Thyroid gland (tissue), 4 donors: ENCODE measurements around the gene MSH2.

Source experiments
- POLR2A ChIP-seq, 2 donors: fragments of 450-650 bp; IDR thresholded peaks; one replicate each; pipeline ENCODE4 v1.6.1; 2017; ENCODE audit warnings: antibody characterized with exemption in 2 of 2, mild to moderate bottlenecking in 2 of 2, moderate library complexity in 1 of 2
- TF ChIP-seq, protein P1 (sequence below), 6 experiments: fragments of 200-600 bp in 3 of 6; fragments of 450-650 bp in 3 of 6; sonication (generic) in 3 of 6; IDR thresholded peaks; one replicate each; pipeline ENCODE4 v1.5.1; 2016 to 2019; ENCODE audit warnings: antibody characterized with exemption in 6 of 6, mild to moderate bottlenecking in 2 of 6, inconsistent platforms in 1 of 6, moderate library complexity in 1 of 6

- TF ChIP-seq, protein P1, sequence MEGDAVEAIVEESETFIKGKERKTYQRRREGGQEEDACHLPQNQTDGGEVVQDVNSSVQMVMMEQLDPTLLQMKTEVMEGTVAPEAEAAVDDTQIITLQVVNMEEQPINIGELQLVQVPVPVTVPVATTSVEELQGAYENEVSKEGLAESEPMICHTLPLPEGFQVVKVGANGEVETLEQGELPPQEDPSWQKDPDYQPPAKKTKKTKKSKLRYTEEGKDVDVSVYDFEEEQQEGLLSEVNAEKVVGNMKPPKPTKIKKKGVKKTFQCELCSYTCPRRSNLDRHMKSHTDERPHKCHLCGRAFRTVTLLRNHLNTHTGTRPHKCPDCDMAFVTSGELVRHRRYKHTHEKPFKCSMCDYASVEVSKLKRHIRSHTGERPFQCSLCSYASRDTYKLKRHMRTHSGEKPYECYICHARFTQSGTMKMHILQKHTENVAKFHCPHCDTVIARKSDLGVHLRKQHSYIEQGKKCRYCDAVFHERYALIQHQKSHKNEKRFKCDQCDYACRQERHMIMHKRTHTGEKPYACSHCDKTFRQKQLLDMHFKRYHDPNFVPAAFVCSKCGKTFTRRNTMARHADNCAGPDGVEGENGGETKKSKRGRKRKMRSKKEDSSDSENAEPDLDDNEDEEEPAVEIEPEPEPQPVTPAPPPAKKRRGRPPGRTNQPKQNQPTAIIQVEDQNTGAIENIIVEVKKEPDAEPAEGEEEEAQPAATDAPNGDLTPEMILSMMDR (IDR thresholded peaks at IDR 0.05): no peak
- TF ChIP-seq POLR2A (IDR thresholded peaks at IDR 0.05): no peak
These were observed 84.0 kb downstream of the MSH2 start for GRCh38 chr2:47486841-47487497.
